GM12878 (cell line): ENCODE data around the gene P2RX7. TPM values are rescaled to one million over a fixed set of nuclear protein-coding genes. Genes with fewer than 3 reads are reported as not detected.
A peak's percentile ranks its signal among the peaks of the same experiment; 100 is the strongest.

Experiments used
- ATAC-seq: fragments of 200-7000 bp; cut with Tn5 transposase; 3 replicates; pipeline ENCODE4 v1.9.1; 2020; ENCODE audit warnings: mild to moderate bottlenecking, moderate library complexity
- BruUV-seq: library from RNA; stranded (reverse); fragments of 400-500 nt; replicated peaks from 2 replicates; lab custom pipeline; 2021; lab: Mats Ljungman, UMichigan
- CTCF ChIA-PET: fragments of 300-600 bp; sonication (Branson Sonifier 250); formaldehyde crosslinking; extraction: SDS; loops from one replicate; lab custom pipeline; 2021; ENCODE audit warnings: inconsistent platforms; lab: Yijun Ruan, JAX
- POLR2A ChIA-PET: fragments of 350-600 bp; formaldehyde crosslinking; extraction: SDS; loops from one replicate; lab custom pipeline; 2021; ENCODE audit warnings: inconsistent platforms; lab: Charles Lee
- RAD21 ChIA-PET: fragments of 300-600 bp; sonication (Branson Sonifier 250); formaldehyde crosslinking; loops from one replicate; lab custom pipeline; 2023; ENCODE audit warnings: antibody characterized with exemption; ENCODE audit not compliant: unreplicated experiment; lab: Charles Lee
- SMC1A ChIA-PET: fragments of 300-600 bp; sonication (Branson Sonifier 250); formaldehyde crosslinking; loops from one replicate; lab custom pipeline; 2023; ENCODE audit not compliant: unreplicated experiment, uncharacterized antibody; lab: Charles Lee
- DNase-seq: peaks from one replicate; pipeline ENCODE4 v3.0.0-alpha.2; 2011; ENCODE audit warnings: low read depth, low spot score
- FAIRE-seq: peaks from 3 replicates; lab custom pipeline; 2011; peaks lifted over from hg19 to GRCh38; lab: Jason Lieb, UNC
- H2AFZ ChIP-seq: 2 replicates; pipeline ENCODE4 v1.6.0; 2011; ENCODE audit warnings: low read depth, low read length, control low read depth; ENCODE audit not compliant: control insufficient read depth
- H3K27ac ChIP-seq: 2 replicates; pipeline ENCODE4 v1.5.1; 2011; ENCODE audit warnings: control low read depth; ENCODE audit not compliant: control insufficient read depth, insufficient read depth
- H3K27me3 ChIP-seq, 2 experiments: replicated peaks in 1 of 2; 2 replicates each; pipeline versions ENCODE4 v1.6.0 to v1.6.1; 2011; ENCODE audit warnings: low read length in 1 of 2; ENCODE audit not compliant: control insufficient read depth in 2 of 2, insufficient read depth in 2 of 2
- H3K36me3 ChIP-seq, 2 experiments: 2 replicates each; pipeline ENCODE4 v1.5.1; 2011; ENCODE audit warnings: low read length in 1 of 2; ENCODE audit not compliant: control insufficient read depth in 2 of 2, insufficient read depth in 2 of 2
- H3K4me1 ChIP-seq: 2 replicates; pipeline ENCODE4 v1.6.1; 2011; ENCODE audit warnings: mild to moderate bottlenecking, low read length, moderate library complexity, mixed read lengths; ENCODE audit not compliant: control insufficient read depth, insufficient read depth
- H3K4me2 ChIP-seq: 2 replicates; pipeline ENCODE4 v1.6.0; 2011; ENCODE audit warnings: control low read depth; ENCODE audit not compliant: control insufficient read depth, insufficient read depth
- H3K4me3 ChIP-seq: fragments of 200-600 bp; sonication (generic); 2 replicates; pipeline ENCODE4 v1.5.1; 2016
- H3K79me2 ChIP-seq: 2 replicates; pipeline ENCODE4 v1.6.0; 2011; ENCODE audit warnings: low read length; ENCODE audit not compliant: control insufficient read depth, insufficient read depth
- H3K9ac ChIP-seq: 2 replicates; pipeline ENCODE4 v1.8.0; 2011; ENCODE audit warnings: low read length, control low read depth, mixed read lengths; ENCODE audit not compliant: control insufficient read depth, insufficient read depth
- H3K9me3 ChIP-seq: replicated peaks from 3 replicates; pipeline ENCODE4 v1.5.1; 2011; ENCODE audit warnings: mild to moderate bottlenecking, low read length; ENCODE audit not compliant: control insufficient read depth, insufficient read depth
- H4K20me1 ChIP-seq: 2 replicates; pipeline ENCODE4 v1.6.0; 2011; ENCODE audit not compliant: control insufficient read depth, insufficient read depth
- BHLHE40 ChIP-seq, 2 experiments: fragments of 450-650 bp in 1 of 2; IDR thresholded peaks; 2 replicates each; pipeline ENCODE4 v1.6.1; 2011 to 2017; ENCODE audit warnings: low read depth in 2 of 2, borderline replicate concordance in 1 of 2, improper control_type of control experiment in 1 of 2, low read length in 1 of 2, mild to moderate bottlenecking in 1 of 2
- CHD2 ChIP-seq: IDR thresholded peaks from 2 replicates; pipeline ENCODE4 v1.6.1; 2011; ENCODE audit warnings: low read depth, low read length, improper control_type of control experiment, borderline replicate concordance
- DPF2 ChIP-seq: fragments of 450-650 bp; IDR thresholded peaks from 2 replicates; pipeline ENCODE4 v1.6.1; 2017; ENCODE audit warnings: mild to moderate bottlenecking
- EED ChIP-seq: sonication (generic); IDR thresholded peaks from 2 replicates; pipeline ENCODE4 v1.6.1; 2016; ENCODE audit warnings: antibody characterized with exemption, low read depth
- IKZF2 ChIP-seq, 2 experiments: fragments of 450-650 bp; IDR thresholded peaks; 2 replicates each; pipeline ENCODE4 v1.6.1; 2017; ENCODE audit warnings: mild to moderate bottlenecking in 2 of 2, moderate library complexity in 2 of 2
- IRF4 ChIP-seq: IDR thresholded peaks from 2 replicates; pipeline ENCODE4 v1.6.1; 2011; ENCODE audit warnings: low read depth, low read length
- MYB ChIP-seq: fragments of 150-350 bp; IDR thresholded peaks from 2 replicates; pipeline ENCODE4 v1.6.1; 2014; ENCODE audit warnings: mild to moderate bottlenecking, low read depth, low read length, borderline replicate concordance
- NRF1 ChIP-seq: conservative IDR thresholded peaks from 2 replicates; pipeline ENCODE4 v1.6.1; 2011; ENCODE audit warnings: mild to moderate bottlenecking, low read depth, low read length, improper control_type of control experiment
- POU2F2 ChIP-seq: IDR thresholded peaks from 3 replicates; pipeline ENCODE4 v1.6.1; 2011; ENCODE audit warnings: low read depth, mild to moderate bottlenecking, low read length, borderline replicate concordance
- RCOR1 ChIP-seq: conservative IDR thresholded peaks from 2 replicates; pipeline ENCODE4 v1.6.1; 2012; ENCODE audit warnings: low read depth, low read length, improper control_type of control experiment
- SMAD1 ChIP-seq: fragments of 450-650 bp; IDR thresholded peaks from 2 replicates; pipeline ENCODE4 v1.6.1; 2018; ENCODE audit warnings: mild to moderate bottlenecking, low read depth; ENCODE audit not compliant: partially characterized antibody
- SUPT20H ChIP-seq: IDR thresholded peaks from 2 replicates; pipeline ENCODE4 v1.6.1; 2011; ENCODE audit warnings: low read depth, mild to moderate bottlenecking, low read length, moderate library complexity, borderline replicate concordance; ENCODE audit not compliant: control insufficient read depth
- WGBS: methylation state at CpG from one replicate; pipeline ENCODE4 v1.1.6; 2016; ENCODE audit warnings: low lambda C conversion rate; ENCODE audit not compliant: insufficient replicate concordance, insufficient coverage; ENCODE audit errors: missing lambda C conversion rate; 5-methylcytosine and 5-hydroxymethylcytosine counted together
- in situ Hi-C: fragments of 300-500 bp; cut with MboI; formaldehyde crosslinking; loops from 9 replicates; pipeline ENCODE4 v1.14.3; 2018; ENCODE audit warnings: mixed read lengths
- intact Hi-C: fragments of 100-400 bp; cut with micrococcal nuclease; formaldehyde crosslinking; loops from one replicate; pipeline ENCODE4 v1.14.2; 2022; ENCODE audit not compliant: unreplicated experiment
- polyA plus RNA-seq, 11 experiments: library from polyadenylated mRNA; depleted of rRNA in 4 of 11; unstranded in 6 of 11; stranded (reverse) in 5 of 11; fragments of >200 nt; fragmentation: Nextera tagmentation in 4 of 11; fragmentation: Illumina TruSeq in 1 of 11; extraction: Ambion mirVana in 4 of 11; extraction: Trizol in 1 of 11; gene quantifications; 1 replicate in 1 of 11; 2 replicates in 10 of 11; pipeline versions ENCODE4 v1.2.1 to v1.2.3, GENCODE V29; 2011 to 2016; ENCODE audit warnings: inconsistent platforms in 2 of 11, missing spikeins in 2 of 11, low read depth in 1 of 11
- total RNA-seq, 4 experiments: library from RNA; depleted of rRNA in 3 of 4; stranded (reverse); fragments of >200 nt in 3 of 4; fragmentation: Illumina TruSeq in 1 of 4; extraction: Trizol in 1 of 4; gene quantifications; 2 replicates each; pipeline versions ENCODE4 v1.2.1 to v1.2.3, GENCODE V29; 2013 to 2021
- TF ChIP-seq, protein P1 (sequence below): fragments of 450-650 bp; IDR thresholded peaks from 2 replicates; pipeline ENCODE4 v1.6.1; 2017; ENCODE audit warnings: low read depth, mild to moderate bottlenecking, moderate library complexity
- TF ChIP-seq, protein P2 (sequence below): fragments of 450-650 bp; IDR thresholded peaks from 2 replicates; pipeline ENCODE4 v1.6.1; 2016; ENCODE audit warnings: mild to moderate bottlenecking

Gene P2RX7
- total and polyA plus RNA-seq, 10 of the 15 experiments (the other 5 are each of a cell fraction or from before 2014, with no cell fraction given), result 0.74 to 2.6 (median 1.5) TPM

DNA sequence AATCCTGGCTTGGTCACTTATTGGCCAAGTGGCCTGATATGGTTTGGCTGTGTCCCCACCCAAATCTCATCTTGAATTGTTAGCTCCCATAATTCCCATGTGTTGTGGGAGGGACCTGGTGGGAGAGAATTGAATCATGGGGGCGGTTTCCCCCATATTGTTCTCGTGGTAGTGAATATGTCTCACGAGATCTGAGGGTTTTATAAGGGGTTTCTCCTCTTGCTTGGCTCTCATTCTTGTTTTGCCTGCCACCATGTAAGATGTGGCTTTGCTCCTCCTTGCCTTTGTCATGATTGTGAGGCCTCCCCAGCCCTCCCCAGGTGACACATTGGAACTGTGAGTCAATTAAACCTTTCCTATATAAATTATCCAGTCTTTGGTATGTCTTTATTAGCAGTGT, 58.5 kb downstream of the P2RX7 start:
- H4K20me1 ChIP-seq, result no peaks in the 10 kb centered on the region
- H3K4me1 ChIP-seq, result peaks cover 5% of the 10 kb centered on the region; the same call in 1 of the 2 replicates
- no peak for DNase-seq
- SMC1A ChIA-PET, result interaction anchor here (0.9 kb wide), 1 partner anchor 131 kb away, joined by 3 read pairs; no protein-coding TSS in a partner anchor
- H3K9me3 ChIP-seq, result no peaks in the 10 kb centered on the region; the same call in 1 of the 3 replicates
- no peaks in the 10 kb centered on the region for H3K36me3 ChIP-seq
- in situ Hi-C loops, result no loop called here
- TF ChIP-seq, protein P1, sequence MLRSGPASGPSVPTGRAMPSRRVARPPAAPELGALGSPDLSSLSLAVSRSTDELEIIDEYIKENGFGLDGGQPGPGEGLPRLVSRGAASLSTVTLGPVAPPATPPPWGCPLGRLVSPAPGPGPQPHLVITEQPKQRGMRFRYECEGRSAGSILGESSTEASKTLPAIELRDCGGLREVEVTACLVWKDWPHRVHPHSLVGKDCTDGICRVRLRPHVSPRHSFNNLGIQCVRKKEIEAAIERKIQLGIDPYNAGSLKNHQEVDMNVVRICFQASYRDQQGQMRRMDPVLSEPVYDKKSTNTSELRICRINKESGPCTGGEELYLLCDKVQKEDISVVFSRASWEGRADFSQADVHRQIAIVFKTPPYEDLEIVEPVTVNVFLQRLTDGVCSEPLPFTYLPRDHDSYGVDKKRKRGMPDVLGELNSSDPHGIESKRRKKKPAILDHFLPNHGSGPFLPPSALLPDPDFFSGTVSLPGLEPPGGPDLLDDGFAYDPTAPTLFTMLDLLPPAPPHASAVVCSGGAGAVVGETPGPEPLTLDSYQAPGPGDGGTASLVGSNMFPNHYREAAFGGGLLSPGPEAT, result no peak
- no peak for TF ChIP-seq CHD2
- TF ChIP-seq MYB, result no peak
- TF ChIP-seq, all 136 proteins: peak for 0
- RAD21 ChIA-PET, result interaction anchor here (1.0 to 1.1 kb wide), 2 partner anchors 59 to 66 kb away, joined by 3 read pairs; partner anchors contain the start of gene P2RX7
- Histone ChIP-seq H3K27me3 (no peaks in the 10 kb centered on the region), H3K9ac (no peak overlapping the region), H3K27ac (no peak overlapping the region), H2AFZ (no peak overlapping the region), H3K4me3 (no peak overlapping the region), H3K79me2 (no peaks in the 10 kb centered on the region), H3K4me2 (no peak overlapping the region)
- 47% methylated on average over 3 of the region's 3 CpGs for WGBS
- POLR2A ChIA-PET, result interaction anchor here (1.0 to 1.4 kb wide), 2 partner anchors 15 kb away, joined by 3 to 4 read pairs; no protein-coding TSS in a partner anchor
- intact Hi-C loops, result no loop called here
- ATAC-seq (no peak), FAIRE-seq (no peak)
- CTCF ChIA-PET, result interaction anchor here (0.6 to 1.0 kb wide), 3 partner anchors 15 to 323 kb away, joined by 3 to 4 read pairs (median 3); no protein-coding TSS in a partner anchor
- no TSS peak for BruUV-seq

DNA sequence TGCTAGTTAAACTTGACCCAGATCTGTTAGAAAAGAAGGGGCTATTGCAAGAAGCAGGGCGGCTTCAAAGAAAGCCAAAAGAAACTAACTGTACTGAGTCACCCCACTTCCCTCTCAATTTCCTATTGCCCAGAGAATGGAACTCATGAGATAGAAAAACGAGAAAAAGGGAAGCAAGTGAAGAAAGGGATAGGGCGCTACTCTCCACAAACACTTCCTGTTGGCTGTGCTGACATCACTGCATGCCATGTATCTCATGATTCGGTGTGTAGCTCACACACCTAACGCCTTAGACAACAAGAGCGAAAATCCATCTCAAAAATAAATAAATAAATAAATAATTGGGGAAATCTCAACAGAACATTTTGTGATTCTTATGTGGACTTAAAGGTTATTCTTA, 64.2 kb downstream of the P2RX7 start:
- Histone ChIP-seq H3K79me2 (no peaks in the 10 kb centered on the region), H3K9ac (no peak overlapping the region), H2AFZ (peak overlapping the region; percentile 62), H3K27ac (no peak overlapping the region), H3K4me3 (no peak overlapping the region), H3K9me3 (no peaks in the 10 kb centered on the region), H3K36me3 (no peaks in the 10 kb centered on the region), H4K20me1 (no peaks in the 10 kb centered on the region), H3K27me3 (no peaks in the 10 kb centered on the region), H3K4me2 (0 out of 2 replicates have a peak overlapping the region, but pooled peaks have one; percentile 7), H3K4me1 (no peaks in the 10 kb centered on the region; the same call in 1 of the 2 replicates)
- no TSS peak for BruUV-seq
- SMC1A ChIA-PET, result interaction anchor here (1.2 to 1.8 kb wide), 3 partner anchors 10 to 43 kb away, joined by 3 to 8 read pairs (median 4); no protein-coding TSS in a partner anchor
- intact Hi-C loops (no loop called here), in situ Hi-C loops (no loop called here)
- POLR2A ChIA-PET, result interaction anchor here (0.5 kb wide), 1 partner anchor 995 kb away, joined by 3 read pairs; no protein-coding TSS in a partner anchor
- ATAC-seq, result no peak; the same call in 2 of the 3 replicates
- RAD21 ChIA-PET, result interaction anchor here (1.6 kb wide), 1 partner anchor 44 kb away, joined by 3 read pairs; no protein-coding TSS in a partner anchor
- CTCF ChIA-PET, result interaction anchor here (1.0 to 1.5 kb wide), 3 partner anchors 58 to 136 kb away, joined by 3 to 4 read pairs (median 3); no protein-coding TSS in a partner anchor
- 24% methylated on average over 6 of the region's 6 CpGs for WGBS
- no peak for FAIRE-seq
- no peak for DNase-seq
- TF ChIP-seq SUPT20H, result no peak
- no peak for TF ChIP-seq NRF1
- no peak for TF ChIP-seq IRF4
- no peak for TF ChIP-seq DPF2
- 0 out of 4 replicates have a peak, but pooled peaks of 1 of the 2 experiments have one; percentile 10 for TF ChIP-seq IKZF2 (IDR thresholded peaks at IDR 0.05)
- TF ChIP-seq BHLHE40 (IDR thresholded peaks at IDR 0.05; ENCODE audit: borderline replicate concordance in 1 of 2, low read depth in 2 of 2, low read length in 1 of 2), result no peak
- TF ChIP-seq RCOR1, result no peak
- peak; percentile 56 for TF ChIP-seq EED
- no peak for TF ChIP-seq POU2F2
- TF ChIP-seq, protein P2, sequence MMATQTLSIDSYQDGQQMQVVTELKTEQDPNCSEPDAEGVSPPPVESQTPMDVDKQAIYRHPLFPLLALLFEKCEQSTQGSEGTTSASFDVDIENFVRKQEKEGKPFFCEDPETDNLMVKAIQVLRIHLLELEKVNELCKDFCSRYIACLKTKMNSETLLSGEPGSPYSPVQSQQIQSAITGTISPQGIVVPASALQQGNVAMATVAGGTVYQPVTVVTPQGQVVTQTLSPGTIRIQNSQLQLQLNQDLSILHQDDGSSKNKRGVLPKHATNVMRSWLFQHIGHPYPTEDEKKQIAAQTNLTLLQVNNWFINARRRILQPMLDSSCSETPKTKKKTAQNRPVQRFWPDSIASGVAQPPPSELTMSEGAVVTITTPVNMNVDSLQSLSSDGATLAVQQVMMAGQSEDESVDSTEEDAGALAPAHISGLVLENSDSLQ, result no peak
- TF ChIP-seq SMAD1, result no peak
- TF ChIP-seq CHD2, result no peak
